ENCODE measurements around the gene ENOX1.

The ENOX1 gene

GRCh38 chr13:43665388-43665787, 121.4 kb downstream of the ENOX1 start:
- no peaks in the 10 kb centered on the region for H3K9me3 ChIP-seq (ENCODE audit: insufficient read depth, low read length)
- 0 out of 2 replicates have a peak overlapping the region, but pooled peaks have one; percentile 51 for H2AFZ ChIP-seq (ENCODE audit: low read depth, low read length)
- H3K4me2 ChIP-seq (ENCODE audit: low read length) = no peak overlapping the region
- no peak overlapping the region for H3K9ac ChIP-seq (ENCODE audit: low read length)
- no peaks in the 10 kb centered on the region for H3K36me3 ChIP-seq (replicated peaks; ENCODE audit: low read depth, low read length)
- H3K27ac ChIP-seq (ENCODE audit: low read length) = no peak overlapping the region
- H3K4me1 ChIP-seq (ENCODE audit: low read length) = peaks cover 7% of the 10 kb centered on the region
- no peaks in the 10 kb centered on the region for H4K20me1 ChIP-seq (ENCODE audit: insufficient read depth, low read length)
- H3K27me3 ChIP-seq (ENCODE audit: low read depth, low read length) = peaks cover 11% of the 10 kb centered on the region
- H3K79me2 ChIP-seq (ENCODE audit: low read length) = no peaks in the 10 kb centered on the region
- no peak overlapping the region for H3K4me3 ChIP-seq (ENCODE audit: low read length)
- TF ChIP-seq EZH2phosphoT487 (IDR thresholded peaks at IDR 0.05; ENCODE audit: low read depth) (no peak), CTCF (IDR thresholded peaks at IDR 0.05; ENCODE audit: low read depth, low read length) (no peak)

- H3K79me2 ChIP-seq (ENCODE audit: low read length) = no peaks in the 10 kb centered on the region
- no peak overlapping the region for H3K9ac ChIP-seq (ENCODE audit: low read length)
- no peaks in the 10 kb centered on the region for H4K20me1 ChIP-seq (ENCODE audit: insufficient read depth, low read length)
- no peaks in the 10 kb centered on the region for H3K9me3 ChIP-seq (ENCODE audit: insufficient read depth, low read length)
- no peaks in the 10 kb centered on the region for H3K36me3 ChIP-seq (replicated peaks; ENCODE audit: low read depth, low read length)
- peaks cover 7% of the 10 kb centered on the region for H3K4me1 ChIP-seq (ENCODE audit: low read length)
- no peak overlapping the region for H3K27ac ChIP-seq (ENCODE audit: low read length)
- peaks cover 11% of the 10 kb centered on the region for H3K27me3 ChIP-seq (ENCODE audit: low read depth, low read length)
- peak overlapping the region; percentile 51 for H2AFZ ChIP-seq (ENCODE audit: low read depth, low read length)
- no peak for TF ChIP-seq CTCF (IDR thresholded peaks at IDR 0.05; ENCODE audit: low read depth, low read length)
- no peak for TF ChIP-seq EZH2phosphoT487 (IDR thresholded peaks at IDR 0.05; ENCODE audit: low read depth)
- peak overlapping the region; percentile 22 for H3K4me2 ChIP-seq (ENCODE audit: low read length)
- H3K4me3 ChIP-seq (ENCODE audit: low read length) = no peak overlapping the region
Observed at GRCh38 chr13:43664700-43665191, 122.0 kb downstream of the ENOX1 start.

GRCh38 chr13:43663474-43664090, 123.2 kb downstream of the ENOX1 start:
- Histone ChIP-seq H4K20me1 (ENCODE audit: insufficient read depth, low read length) (no peaks in the 10 kb centered on the region), H3K4me2 (ENCODE audit: low read length) (no peak overlapping the region), H3K79me2 (ENCODE audit: low read length) (no peaks in the 10 kb centered on the region), H2AFZ (ENCODE audit: low read depth, low read length) (no peak overlapping the region), H3K27ac (ENCODE audit: low read length) (no peak overlapping the region), H3K4me3 (ENCODE audit: low read length) (no peak overlapping the region), H3K9ac (ENCODE audit: low read length) (no peak overlapping the region), H3K27me3 (ENCODE audit: low read depth, low read length) (no peaks in the 10 kb centered on the region), H3K4me1 (ENCODE audit: low read length) (peaks cover 7% of the 10 kb centered on the region), H3K9me3 (ENCODE audit: insufficient read depth, low read length) (no peaks in the 10 kb centered on the region), H3K36me3 (replicated peaks; ENCODE audit: low read depth, low read length) (no peaks in the 10 kb centered on the region)
- TF ChIP-seq CTCF (IDR thresholded peaks at IDR 0.05; ENCODE audit: low read depth, low read length) = no peak
- no peak for TF ChIP-seq EZH2phosphoT487 (IDR thresholded peaks at IDR 0.05; ENCODE audit: low read depth)

- no peaks in the 10 kb centered on the region for H3K36me3 ChIP-seq (replicated peaks; ENCODE audit: low read depth, low read length)
- no peaks in the 10 kb centered on the region for H3K79me2 ChIP-seq (ENCODE audit: low read length)
- no peak overlapping the region for H3K4me2 ChIP-seq (ENCODE audit: low read length)
- TF ChIP-seq CTCF (IDR thresholded peaks at IDR 0.05; ENCODE audit: low read depth, low read length) = no peak
- TF ChIP-seq EZH2phosphoT487 (IDR thresholded peaks at IDR 0.05; ENCODE audit: low read depth) = no peak
- H4K20me1 ChIP-seq (ENCODE audit: insufficient read depth, low read length) = no peaks in the 10 kb centered on the region
- H3K4me1 ChIP-seq (ENCODE audit: low read length) = peaks cover 7% of the 10 kb centered on the region
- H3K4me3 ChIP-seq (ENCODE audit: low read length) = no peak overlapping the region
- no peaks in the 10 kb centered on the region for H3K9me3 ChIP-seq (ENCODE audit: insufficient read depth, low read length)
- H2AFZ ChIP-seq (ENCODE audit: low read depth, low read length) = no peak overlapping the region
- no peak overlapping the region for H3K9ac ChIP-seq (ENCODE audit: low read length)
- H3K27ac ChIP-seq (ENCODE audit: low read length) = no peak overlapping the region
- no peaks in the 10 kb centered on the region for H3K27me3 ChIP-seq (ENCODE audit: low read depth, low read length)
Observed at GRCh38 chr13:43662976-43663375, 123.8 kb downstream of the ENOX1 start.
